Measurements from ENCODE around the gene MAP7.

Gene MAP7

GRCh38 chr6:136338486-136338885 is 211.7 kb downstream of the MAP7 start:
- no peak overlapping the region for H3K27ac ChIP-seq
- H3K27me3 ChIP-seq: no peaks in the 10 kb centered on the region
- no peaks in the 10 kb centered on the region for H3K9me3 ChIP-seq
- no peaks in the 10 kb centered on the region for H3K36me3 ChIP-seq
- no peaks in the 10 kb centered on the region for H3K4me1 ChIP-seq (ENCODE audit: control insufficient read depth in 1 of 2, insufficient read depth in 1 of 2, low read depth in 1 of 2, low read length in 1 of 2)
- no peak for TF ChIP-seq CTCF (IDR thresholded peaks at IDR 0.05)
- H3K4me3 ChIP-seq (ENCODE audit: low read depth in 1 of 2, low read length in 1 of 2): no peak overlapping the region

GRCh38 chr6:136337606-136338005 is 212.6 kb downstream of the MAP7 start:
- TF ChIP-seq CTCF (IDR thresholded peaks at IDR 0.05): no peak
- Histone ChIP-seq H3K4me3 (ENCODE audit: low read depth in 1 of 2, low read length in 1 of 2) (no peak overlapping the region), H3K36me3 (no peaks in the 10 kb centered on the region), H3K4me1 (ENCODE audit: control insufficient read depth in 1 of 2, insufficient read depth in 1 of 2, low read depth in 1 of 2, low read length in 1 of 2) (no peaks in the 10 kb centered on the region), H3K9me3 (no peaks in the 10 kb centered on the region), H3K27ac (no peak overlapping the region), H3K27me3 (no peaks in the 10 kb centered on the region)

- no peak for TF ChIP-seq CTCF (IDR thresholded peaks at IDR 0.05)
- no peaks in the 10 kb centered on the region for H3K36me3 ChIP-seq
- H3K9me3 ChIP-seq: no peaks in the 10 kb centered on the region
- H3K4me1 ChIP-seq (ENCODE audit: control insufficient read depth in 1 of 2, insufficient read depth in 1 of 2, low read depth in 1 of 2, low read length in 1 of 2): no peaks in the 10 kb centered on the region
- no peak overlapping the region for H3K27ac ChIP-seq
- H3K4me3 ChIP-seq (ENCODE audit: low read depth in 1 of 2, low read length in 1 of 2): no peak overlapping the region
- no peaks in the 10 kb centered on the region for H3K27me3 ChIP-seq
Observed at GRCh38 chr6:136337121-136337520, 213.1 kb downstream of the MAP7 start.

GRCh38 chr6:136335736-136336363 is 214.4 kb downstream of the MAP7 start:
- no peak overlapping the region for H3K27ac ChIP-seq
- TF ChIP-seq CTCF (IDR thresholded peaks at IDR 0.05): no peak
- H3K9me3 ChIP-seq: no peaks in the 10 kb centered on the region
- no peak overlapping the region for H3K4me3 ChIP-seq (ENCODE audit: low read depth in 1 of 2, low read length in 1 of 2)
- no peaks in the 10 kb centered on the region for H3K36me3 ChIP-seq
- no peaks in the 10 kb centered on the region for H3K27me3 ChIP-seq
- no peaks in the 10 kb centered on the region for H3K4me1 ChIP-seq (ENCODE audit: control insufficient read depth in 1 of 2, insufficient read depth in 1 of 2, low read depth in 1 of 2, low read length in 1 of 2)

- Histone ChIP-seq H3K4me1 (ENCODE audit: control insufficient read depth in 1 of 2, insufficient read depth in 1 of 2, low read depth in 1 of 2, low read length in 1 of 2) (no peaks in the 10 kb centered on the region), H3K36me3 (no peaks in the 10 kb centered on the region), H3K27me3 (no peaks in the 10 kb centered on the region), H3K27ac (no peak overlapping the region), H3K9me3 (no peaks in the 10 kb centered on the region), H3K4me3 (ENCODE audit: low read depth in 1 of 2, low read length in 1 of 2) (no peak overlapping the region)
- no peak for TF ChIP-seq CTCF (IDR thresholded peaks at IDR 0.05)
Observed at GRCh38 chr6:136334853-136335252, 215.4 kb downstream of the MAP7 start.

GRCh38 chr6:136334465-136334846 is 215.8 kb downstream of the MAP7 start:
- Histone ChIP-seq H3K9me3 (no peaks in the 10 kb centered on the region), H3K4me3 (ENCODE audit: low read depth in 1 of 2, low read length in 1 of 2) (no peak overlapping the region), H3K27me3 (no peaks in the 10 kb centered on the region), H3K36me3 (no peaks in the 10 kb centered on the region), H3K4me1 (ENCODE audit: control insufficient read depth in 1 of 2, insufficient read depth in 1 of 2, low read depth in 1 of 2, low read length in 1 of 2) (no peaks in the 10 kb centered on the region), H3K27ac (no peak overlapping the region)
- TF ChIP-seq CTCF (IDR thresholded peaks at IDR 0.05): no peak
